Activated naive CD8-positive, alpha-beta T cell treated with anti-CD3 and anti-CD28 coated beads for 36 hours (primary cell): ENCODE data around the gene MTCL3.

Experiments used
- DNase-seq: peaks from one replicate; pipeline ENCODE4 v3.0.0; 2021
- H3K27ac Mint-ChIP-seq: one replicate; pipeline ENCODE4 v1.8.0; 2022; ENCODE audit warnings: mild to moderate bottlenecking, moderate library complexity, mixed read lengths
- H3K27me3 Mint-ChIP-seq: one replicate; pipeline ENCODE4 v1.8.0; 2022; ENCODE audit warnings: mild to moderate bottlenecking, mixed read lengths
- H3K36me3 Mint-ChIP-seq: one replicate; pipeline ENCODE4 v1.8.0; 2021; ENCODE audit warnings: mild to moderate bottlenecking, mixed read lengths
- H3K4me1 Mint-ChIP-seq: one replicate; pipeline ENCODE4 v1.8.0; 2021; ENCODE audit warnings: mixed read lengths
- H3K4me3 Mint-ChIP-seq: one replicate; pipeline ENCODE4 v1.8.0; 2022; ENCODE audit warnings: mild to moderate bottlenecking, moderate library complexity, mixed read lengths
- H3K9me3 Mint-ChIP-seq: one replicate; pipeline ENCODE4 v1.8.0; 2022; ENCODE audit warnings: mixed read lengths

The MTCL3 gene

DNA sequence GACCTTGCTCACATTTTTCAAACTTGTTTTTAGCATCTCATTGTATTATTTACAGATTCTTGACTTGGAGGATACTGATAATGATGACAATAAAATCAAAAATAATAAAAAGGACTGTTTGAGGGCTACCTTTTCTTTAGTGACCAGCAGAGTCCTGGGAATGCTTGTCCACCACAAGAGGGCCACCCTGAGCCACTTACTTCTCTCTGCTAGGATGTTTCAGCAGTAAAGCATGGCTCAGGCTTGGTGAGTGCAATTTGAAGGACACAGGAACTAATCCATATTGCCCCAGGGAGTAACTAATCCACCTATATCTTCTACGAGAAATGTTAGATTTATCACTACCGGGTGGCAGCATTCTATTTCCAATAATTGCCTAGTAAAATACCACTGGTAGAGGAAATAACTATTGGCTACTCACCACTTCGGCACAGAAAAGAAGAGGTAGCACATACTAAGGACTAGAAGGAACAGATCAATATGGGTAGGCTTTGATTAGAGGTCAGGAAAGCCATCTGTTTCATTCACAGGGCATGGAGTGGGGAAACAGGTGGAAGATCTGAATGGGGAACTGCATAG lies 54.2 kb downstream of the MTCL3 start:
- Mint-ChIP-seq H3K27ac (no peak overlapping the region), H3K36me3 (no peaks in the 10 kb centered on the region), H3K9me3 (no peaks in the 10 kb centered on the region), H3K4me3 (no peak overlapping the region), H3K27me3 (no peaks in the 10 kb centered on the region), H3K4me1 (peaks cover 4% of the 10 kb centered on the region)
- DNase-seq: peak; percentile 62

DNA sequence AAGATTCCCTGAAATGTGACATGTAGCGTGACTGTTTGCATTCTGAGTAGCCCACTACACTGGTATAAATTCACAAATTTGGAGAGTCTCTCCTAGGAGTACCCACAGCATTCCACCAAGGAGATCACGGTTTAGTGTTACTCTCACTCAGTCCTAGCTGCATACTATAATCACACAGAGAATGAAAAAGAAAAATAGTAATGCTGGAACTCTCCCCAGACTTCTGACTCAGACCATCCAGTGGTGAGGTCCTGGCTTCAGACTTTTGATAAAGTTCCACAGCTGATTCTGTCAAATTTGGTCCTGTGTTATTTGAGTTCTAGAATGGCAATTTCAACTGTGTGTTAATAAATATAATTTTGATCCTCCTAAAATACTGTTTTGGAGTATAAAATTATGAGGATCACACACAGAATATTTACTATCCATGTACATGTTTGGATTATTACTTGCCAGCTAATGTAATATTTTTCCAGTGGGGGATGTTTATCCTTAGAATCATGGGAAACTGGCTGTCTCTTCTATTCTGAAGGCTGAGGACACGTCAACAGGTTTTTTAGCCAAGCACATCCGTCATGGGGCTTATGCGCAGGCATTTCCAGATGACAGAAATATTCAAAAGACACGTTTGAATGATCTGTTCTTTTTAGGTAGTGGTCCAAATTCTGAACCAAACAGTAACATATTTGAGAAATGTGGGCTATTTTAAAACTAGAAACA lies 54.8 kb downstream of the MTCL3 start:
- H3K4me3 Mint-ChIP-seq: no peak overlapping the region
- H3K36me3 Mint-ChIP-seq: no peaks in the 10 kb centered on the region
- no peaks in the 10 kb centered on the region for H3K9me3 Mint-ChIP-seq
- no peak for DNase-seq
- H3K4me1 Mint-ChIP-seq: peaks cover 4% of the 10 kb centered on the region
- H3K27ac Mint-ChIP-seq: no peak overlapping the region
- H3K27me3 Mint-ChIP-seq: no peaks in the 10 kb centered on the region

DNA sequence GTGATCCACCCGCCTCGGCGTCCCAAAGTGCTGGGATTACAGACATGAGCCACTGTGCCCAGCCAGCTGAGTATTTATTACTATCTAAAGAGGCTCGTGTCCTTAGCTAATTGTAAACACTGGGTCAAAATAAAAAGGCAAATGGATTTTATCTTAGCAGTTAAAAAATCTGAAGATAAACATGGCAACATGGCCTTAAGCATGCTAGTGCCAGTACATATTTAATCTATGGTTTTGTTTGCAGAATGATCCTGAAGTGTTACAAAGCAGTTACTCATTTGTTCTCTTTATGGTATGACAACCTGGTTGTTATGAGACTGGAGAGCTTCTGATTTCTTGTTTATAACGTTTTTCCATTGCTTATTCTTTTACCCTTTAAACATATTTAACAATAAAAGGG lies 56.1 kb downstream of the MTCL3 start:
- Mint-ChIP-seq H3K4me1 (peaks cover 4% of the 10 kb centered on the region), H3K36me3 (no peaks in the 10 kb centered on the region), H3K4me3 (no peak overlapping the region), H3K27me3 (no peaks in the 10 kb centered on the region), H3K27ac (no peak overlapping the region), H3K9me3 (no peaks in the 10 kb centered on the region)
- DNase-seq: no peak

DNA sequence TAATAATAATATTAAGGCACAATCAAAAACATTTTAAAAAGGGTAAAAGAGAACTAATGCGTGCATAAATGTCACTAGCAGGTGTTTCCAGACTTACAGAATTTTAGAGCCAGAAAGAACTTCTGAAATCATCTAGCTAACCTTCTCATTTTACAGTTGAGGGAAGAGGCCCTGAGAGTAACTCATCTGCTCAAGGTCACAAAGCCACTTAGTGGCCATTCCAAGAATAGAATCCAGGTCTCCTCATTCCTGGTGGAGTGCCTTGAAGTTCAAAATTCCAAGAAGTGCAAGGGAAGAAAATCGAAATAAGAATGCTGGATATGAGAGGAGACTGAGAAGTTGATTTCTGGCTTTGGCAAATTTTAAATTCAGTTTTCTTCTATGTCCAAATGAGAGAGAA lies 56.8 kb downstream of the MTCL3 start:
- DNase-seq: no peak
- H3K9me3 Mint-ChIP-seq: no peaks in the 10 kb centered on the region
- H3K27ac Mint-ChIP-seq: no peak overlapping the region
- peaks cover 4% of the 10 kb centered on the region for H3K4me1 Mint-ChIP-seq
- no peaks in the 10 kb centered on the region for H3K36me3 Mint-ChIP-seq
- peaks cover 6% of the 10 kb centered on the region for H3K27me3 Mint-ChIP-seq
- no peak overlapping the region for H3K4me3 Mint-ChIP-seq

DNA sequence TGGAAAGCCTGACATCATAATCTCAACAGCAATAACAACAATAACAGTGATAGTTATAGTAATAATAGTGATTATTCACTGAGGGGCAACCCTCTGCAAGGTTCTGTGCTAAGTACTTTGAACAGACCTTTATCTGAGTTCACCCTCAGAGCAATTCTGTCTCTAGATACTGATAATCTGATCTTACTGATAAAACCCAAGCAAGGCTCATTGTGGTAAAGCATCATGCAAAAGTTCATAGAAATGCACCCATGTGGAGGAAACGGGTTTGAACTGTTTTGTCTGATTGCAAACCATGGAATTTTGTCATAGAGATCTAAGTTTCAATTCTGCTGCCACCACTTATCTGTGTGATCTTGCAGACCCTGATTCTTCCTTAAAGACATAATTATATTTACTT lies 58.7 kb downstream of the MTCL3 start:
- H3K27me3 Mint-ChIP-seq: peaks cover 10% of the 10 kb centered on the region
- H3K4me3 Mint-ChIP-seq: no peak overlapping the region
- DNase-seq: no peak
- H3K36me3 Mint-ChIP-seq: no peaks in the 10 kb centered on the region
- no peaks in the 10 kb centered on the region for H3K9me3 Mint-ChIP-seq
- H3K27ac Mint-ChIP-seq: no peak overlapping the region
- peaks cover 4% of the 10 kb centered on the region for H3K4me1 Mint-ChIP-seq

DNA sequence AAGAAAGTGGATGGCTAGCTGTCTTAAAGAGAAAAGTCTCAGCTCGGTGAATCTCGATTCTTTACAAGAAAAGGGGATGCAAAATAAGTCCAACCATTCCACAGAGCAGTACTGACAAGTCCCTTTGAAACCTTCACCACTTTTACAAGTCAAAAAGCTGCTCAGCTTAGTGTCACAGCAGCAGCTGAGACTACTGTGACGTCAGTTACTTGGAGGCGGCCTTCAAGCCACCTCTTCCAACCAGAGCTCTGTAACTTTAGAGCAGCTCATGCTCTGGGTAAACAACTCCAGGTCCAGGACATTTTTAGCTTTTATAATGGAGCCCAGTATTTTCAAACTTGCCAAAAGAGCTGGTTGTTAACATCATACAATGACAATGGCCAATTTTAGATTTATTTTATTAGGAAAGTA lies 59.9 kb downstream of the MTCL3 start, which contains the start of gene KIAA0408:
Gene KIAA0408, minus strand, starts transcription at position 159 of the 411 bp plus-strand sequence. CDS start 5,408 bp downstream, outside the sequence.
- H3K4me1 Mint-ChIP-seq: peaks cover 4% of the 10 kb centered on the region
- no peak within 1 kb of the TSS for H3K27ac Mint-ChIP-seq
- no peaks in the 10 kb centered on the region for H3K9me3 Mint-ChIP-seq
- no peak within 1 kb of the TSS for H3K4me3 Mint-ChIP-seq
- DNase-seq: no peak
- peaks cover 11% of the 10 kb centered on the region for H3K27me3 Mint-ChIP-seq
- no peaks in the 10 kb centered on the region for H3K36me3 Mint-ChIP-seq

DNA sequence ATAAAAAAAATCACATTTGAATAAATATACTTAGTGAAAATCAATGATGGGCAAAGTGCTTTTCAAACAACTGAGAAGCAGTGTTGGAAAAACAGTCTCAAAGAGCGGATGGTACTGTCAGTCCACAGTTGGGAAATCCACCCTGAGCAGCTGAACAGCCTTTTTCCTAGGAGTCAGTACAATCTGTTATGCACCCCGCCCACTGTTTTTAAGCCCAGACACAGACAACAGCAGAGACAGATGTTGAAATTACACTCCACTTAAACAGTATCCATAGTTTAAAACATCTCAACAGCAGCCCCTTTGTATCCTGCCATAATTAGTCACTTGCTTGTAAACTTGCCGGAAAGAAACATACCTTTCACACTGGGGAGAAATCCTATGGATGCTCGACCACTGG lies 60.3 kb downstream of the MTCL3 start:
- Mint-ChIP-seq H3K4me3 (no peak overlapping the region), H3K27ac (no peak overlapping the region), H3K27me3 (peaks cover 11% of the 10 kb centered on the region), H3K36me3 (no peaks in the 10 kb centered on the region), H3K4me1 (peaks cover 4% of the 10 kb centered on the region), H3K9me3 (no peaks in the 10 kb centered on the region)
- DNase-seq: no peak

DNA sequence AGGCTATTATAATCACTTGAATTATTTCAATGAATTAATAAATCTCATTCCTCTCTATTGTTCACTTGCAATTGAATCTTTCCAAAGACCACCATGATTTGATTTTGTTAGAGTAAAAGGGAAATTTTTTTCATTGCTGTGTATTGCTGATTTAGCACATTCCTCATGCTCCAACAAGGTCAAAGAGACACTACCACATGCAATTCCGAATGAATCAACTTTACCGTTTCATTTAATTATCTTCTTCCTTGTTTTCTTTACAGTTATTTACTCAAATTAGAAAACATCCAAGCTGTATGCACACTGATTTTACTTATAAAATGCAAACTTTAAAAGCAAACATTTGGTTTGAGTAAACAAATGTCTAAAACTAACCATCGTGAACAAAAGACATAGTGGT lies 60.9 kb downstream of the MTCL3 start:
- peaks cover 4% of the 10 kb centered on the region for H3K4me1 Mint-ChIP-seq
- DNase-seq: no peak
- H3K9me3 Mint-ChIP-seq: no peaks in the 10 kb centered on the region
- H3K27ac Mint-ChIP-seq: no peak overlapping the region
- peaks cover 11% of the 10 kb centered on the region for H3K27me3 Mint-ChIP-seq
- H3K36me3 Mint-ChIP-seq: no peaks in the 10 kb centered on the region
- H3K4me3 Mint-ChIP-seq: no peak overlapping the region

DNA sequence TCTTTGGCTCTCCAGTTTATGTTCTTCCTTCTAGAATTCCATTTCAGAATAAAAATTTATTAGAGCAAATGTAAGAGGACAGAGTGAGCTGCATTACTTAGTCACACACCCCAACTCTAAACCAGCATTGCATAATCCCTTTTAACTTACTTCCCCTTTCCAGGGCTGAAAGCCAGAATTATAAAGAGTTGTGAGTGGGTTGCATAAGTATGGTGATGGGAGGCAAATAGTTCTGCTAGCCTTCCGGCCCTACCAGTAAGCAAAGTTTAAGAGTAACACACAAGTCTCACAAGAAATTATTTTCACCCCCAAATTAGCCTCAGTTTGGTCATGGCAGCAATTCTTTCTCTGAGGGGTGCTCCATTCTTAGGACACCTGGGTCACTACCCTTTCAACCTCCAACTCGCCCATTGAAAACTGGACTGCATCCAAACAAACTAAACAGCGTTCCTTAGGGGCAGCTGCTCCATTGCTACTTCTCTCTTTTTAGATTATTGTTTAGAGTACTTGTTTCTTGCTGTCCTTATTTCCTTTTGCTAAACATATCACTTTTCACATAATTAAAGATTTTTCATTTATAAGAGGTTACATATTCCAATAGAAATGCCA lies 61.6 kb downstream of the MTCL3 start:
- no peak overlapping the region for H3K27ac Mint-ChIP-seq
- H3K27me3 Mint-ChIP-seq: peaks cover 11% of the 10 kb centered on the region
- no peaks in the 10 kb centered on the region for H3K9me3 Mint-ChIP-seq
- H3K36me3 Mint-ChIP-seq: no peaks in the 10 kb centered on the region
- no peak for DNase-seq
- H3K4me1 Mint-ChIP-seq: peaks cover 4% of the 10 kb centered on the region
- H3K4me3 Mint-ChIP-seq: no peak overlapping the region

DNA sequence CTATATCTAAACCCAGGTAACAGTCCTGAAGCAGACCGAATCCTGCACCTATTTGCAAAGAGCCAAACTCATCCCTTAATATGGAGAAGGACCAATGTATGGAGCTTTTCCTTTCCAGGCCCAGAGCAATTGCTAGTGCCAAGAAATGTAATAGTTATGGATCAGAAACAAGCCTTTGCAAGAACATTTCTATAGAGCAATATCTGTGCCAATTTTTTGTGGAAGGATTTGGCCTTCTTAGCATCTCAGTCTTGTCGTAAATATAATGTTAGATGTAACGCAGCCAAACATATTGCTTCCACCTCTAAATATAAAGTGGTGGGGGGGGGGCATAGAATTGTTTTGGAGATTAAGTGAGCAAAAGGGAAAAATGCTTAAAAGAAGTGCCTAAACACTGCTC lies 62.7 kb downstream of the MTCL3 start:
- H3K9me3 Mint-ChIP-seq: no peaks in the 10 kb centered on the region
- no peak for DNase-seq
- H3K36me3 Mint-ChIP-seq: no peaks in the 10 kb centered on the region
- peaks cover 4% of the 10 kb centered on the region for H3K4me1 Mint-ChIP-seq
- no peak overlapping the region for H3K4me3 Mint-ChIP-seq
- H3K27ac Mint-ChIP-seq: no peak overlapping the region
- H3K27me3 Mint-ChIP-seq: peaks cover 11% of the 10 kb centered on the region

DNA sequence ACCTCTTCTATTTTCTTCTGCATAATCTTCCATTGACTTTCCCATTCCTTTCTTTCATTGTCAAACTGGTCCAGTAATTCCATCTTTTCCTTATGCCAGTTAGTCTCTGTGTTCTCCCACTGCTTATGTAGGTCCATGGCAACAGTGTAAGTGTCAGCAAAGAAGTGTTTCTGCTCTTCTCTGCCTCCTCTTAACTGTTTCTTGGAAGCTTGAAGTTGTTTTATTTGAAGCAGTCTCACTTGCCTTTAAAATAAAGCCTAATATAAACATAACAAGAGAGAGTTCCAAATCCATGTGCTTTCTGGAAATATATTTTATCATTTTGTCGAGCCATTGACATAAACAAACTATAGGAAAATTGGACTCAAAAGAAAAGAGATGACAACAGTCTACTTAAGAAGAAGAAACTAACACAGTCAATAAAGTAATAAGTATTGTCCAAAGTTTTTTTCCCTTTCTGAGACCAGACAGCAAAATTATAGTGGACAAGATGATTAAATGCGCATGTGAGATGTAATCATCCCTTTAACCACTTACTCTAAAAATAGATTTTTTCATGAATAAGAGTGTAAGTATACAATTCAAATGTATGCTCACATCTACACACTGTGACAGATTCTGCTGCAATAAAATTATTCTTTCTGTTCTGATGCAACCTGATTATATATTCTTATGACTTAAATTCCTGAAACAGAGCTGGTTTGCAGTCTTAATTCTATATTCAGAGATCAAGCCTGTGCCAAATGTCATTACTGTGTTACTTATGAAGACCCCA lies 65.1 kb downstream of the MTCL3 start:
- no peaks in the 10 kb centered on the region for H3K4me1 Mint-ChIP-seq
- H3K9me3 Mint-ChIP-seq: no peaks in the 10 kb centered on the region
- H3K27ac Mint-ChIP-seq: no peak overlapping the region
- H3K36me3 Mint-ChIP-seq: no peaks in the 10 kb centered on the region
- no peak overlapping the region for H3K4me3 Mint-ChIP-seq
- no peak for DNase-seq
- peaks cover 11% of the 10 kb centered on the region for H3K27me3 Mint-ChIP-seq

DNA sequence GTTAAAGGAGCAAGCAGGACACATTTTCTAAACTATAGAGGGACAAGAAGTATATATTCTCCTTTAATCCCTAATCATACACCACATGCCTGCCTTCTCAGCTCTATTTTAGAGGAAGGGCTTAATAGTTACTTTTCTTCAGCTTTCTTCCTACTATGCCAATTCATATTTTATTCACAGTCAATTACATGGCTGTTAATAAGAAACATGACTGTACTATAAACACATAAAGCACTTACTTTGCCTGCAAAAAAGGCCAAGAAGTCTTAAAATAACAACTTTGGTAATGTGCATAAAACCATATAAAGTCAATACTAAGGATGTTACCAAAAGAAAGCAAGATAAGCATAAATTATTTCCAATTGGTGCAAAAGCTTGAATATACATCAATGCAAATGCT lies 66.3 kb downstream of the MTCL3 start:
- peaks cover 8% of the 10 kb centered on the region for H3K27me3 Mint-ChIP-seq
- H3K36me3 Mint-ChIP-seq: no peaks in the 10 kb centered on the region
- no peaks in the 10 kb centered on the region for H3K4me1 Mint-ChIP-seq
- no peak overlapping the region for H3K4me3 Mint-ChIP-seq
- H3K9me3 Mint-ChIP-seq: no peaks in the 10 kb centered on the region
- no peak for DNase-seq
- H3K27ac Mint-ChIP-seq: no peak overlapping the region

DNA sequence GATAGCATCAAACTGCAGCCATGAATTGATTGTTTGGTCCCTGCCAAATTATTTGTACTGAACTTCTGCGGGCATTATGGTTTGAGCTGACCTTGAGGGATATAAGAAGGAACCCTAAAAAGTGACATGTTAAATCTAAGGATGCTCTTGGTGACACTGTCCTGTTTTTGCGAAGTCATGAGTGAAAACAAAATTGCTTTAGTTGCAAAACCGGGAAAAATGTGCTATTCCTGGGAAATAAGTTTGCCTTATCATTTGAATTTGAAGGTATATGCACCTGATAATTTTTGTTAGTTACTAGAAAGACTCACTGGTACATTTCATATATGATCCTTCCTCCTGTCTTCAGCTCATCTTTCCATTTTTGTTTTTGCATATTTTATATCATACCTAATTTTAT lies 67.7 kb downstream of the MTCL3 start:
- Mint-ChIP-seq H3K27ac (no peak overlapping the region), H3K27me3 (peaks cover 5% of the 10 kb centered on the region), H3K4me1 (no peaks in the 10 kb centered on the region), H3K4me3 (no peak overlapping the region), H3K9me3 (no peaks in the 10 kb centered on the region), H3K36me3 (peaks cover 2% of the 10 kb centered on the region)
- no peak for DNase-seq

DNA sequence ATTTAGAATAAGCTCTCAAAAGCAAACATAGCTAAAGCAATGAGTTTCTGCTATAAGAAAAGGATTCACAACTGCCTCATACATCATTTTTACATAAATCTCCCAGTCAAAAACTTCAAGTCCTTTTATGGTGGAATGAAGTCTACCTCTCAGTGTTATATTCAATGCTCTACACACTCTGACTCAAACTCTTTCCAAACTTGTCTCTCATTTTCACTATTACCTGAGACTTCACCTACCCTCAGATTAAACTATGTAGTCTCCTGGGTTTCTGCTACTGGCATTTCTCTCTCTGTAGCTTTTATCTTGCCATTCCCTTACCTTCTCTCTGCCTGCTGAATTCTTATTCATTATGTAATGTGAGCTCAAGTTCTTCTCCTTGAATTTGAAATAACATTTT lies 71.4 kb downstream of the MTCL3 start:
- Mint-ChIP-seq H3K27me3 (no peaks in the 10 kb centered on the region), H3K4me1 (no peaks in the 10 kb centered on the region), H3K4me3 (no peak overlapping the region), H3K9me3 (no peaks in the 10 kb centered on the region), H3K27ac (no peak overlapping the region), H3K36me3 (peaks cover 2% of the 10 kb centered on the region)
- no peak for DNase-seq

DNA sequence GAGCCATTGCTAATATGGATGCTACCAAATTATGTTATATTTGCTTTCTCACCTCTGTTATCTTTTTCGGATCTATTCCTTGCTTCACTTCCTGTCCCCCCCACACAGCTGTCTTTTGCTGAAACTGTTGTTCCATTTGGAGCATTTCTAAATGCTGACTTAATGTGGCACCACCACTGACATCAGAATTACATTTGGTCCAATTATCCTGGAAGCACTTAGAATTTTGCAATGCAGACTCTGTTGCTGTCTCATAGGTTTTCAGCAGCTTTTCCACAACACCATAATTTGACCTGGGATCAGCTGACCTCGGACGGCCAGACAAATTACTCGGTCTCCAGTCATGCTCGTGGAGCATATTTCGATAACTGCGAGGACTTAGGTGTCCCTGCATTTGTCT lies 72.8 kb downstream of the MTCL3 start:
- no peak overlapping the region for H3K4me3 Mint-ChIP-seq
- H3K4me1 Mint-ChIP-seq: no peaks in the 10 kb centered on the region
- H3K36me3 Mint-ChIP-seq: peaks cover 2% of the 10 kb centered on the region
- H3K27me3 Mint-ChIP-seq: peaks cover 3% of the 10 kb centered on the region
- no peak overlapping the region for H3K27ac Mint-ChIP-seq
- no peaks in the 10 kb centered on the region for H3K9me3 Mint-ChIP-seq
- no peak for DNase-seq
